NT2/D1 (cell line): ENCODE measurements around the gene ZNF629.

Experiments
- DNase-seq: peaks from one replicate; pipeline ENCODE4 v3.0.0-alpha.2; 2011; ENCODE audit warnings: low read depth, low spot score
- H3K27me3 ChIP-seq: 2 replicates; pipeline ENCODE4 v1.6.0; 2011; ENCODE audit warnings: mild to moderate bottlenecking; ENCODE audit not compliant: insufficient read length, insufficient read depth
- H3K36me3 ChIP-seq: 2 replicates; pipeline ENCODE4 v1.6.1; 2011; ENCODE audit warnings: mild to moderate bottlenecking, low read length, mixed read lengths; ENCODE audit not compliant: insufficient read depth, insufficient read length
- H3K4me1 ChIP-seq: 2 replicates; pipeline ENCODE4 v1.5.1; 2011; ENCODE audit not compliant: insufficient read depth, insufficient read length
- H3K4me3 ChIP-seq: 2 replicates; pipeline ENCODE4 v1.5.1; 2011; ENCODE audit warnings: low read depth; ENCODE audit not compliant: insufficient read length
- H3K9ac ChIP-seq: 2 replicates; pipeline ENCODE4 v1.6.0; 2011; ENCODE audit warnings: low read depth; ENCODE audit not compliant: insufficient read length
- H3K9me3 ChIP-seq: 2 replicates; pipeline ENCODE4 v1.5.1; 2011; ENCODE audit warnings: mild to moderate bottlenecking, low read length; ENCODE audit not compliant: insufficient read depth
- SUZ12 ChIP-seq: IDR thresholded peaks from 2 replicates; pipeline ENCODE4 v1.6.1; 2011; ENCODE audit not compliant: insufficient read length, insufficient read depth; ENCODE audit errors: extremely low read depth
- YY1 ChIP-seq: IDR thresholded peaks from 2 replicates; pipeline ENCODE4 v1.6.1; 2011; ENCODE audit not compliant: insufficient read length, insufficient read depth
- ZNF274 ChIP-seq: IDR thresholded peaks from 2 replicates; pipeline ENCODE4 v1.6.1; 2011; ENCODE audit warnings: mild to moderate bottlenecking, low read depth, low read length

The ZNF629 gene

DNA sequence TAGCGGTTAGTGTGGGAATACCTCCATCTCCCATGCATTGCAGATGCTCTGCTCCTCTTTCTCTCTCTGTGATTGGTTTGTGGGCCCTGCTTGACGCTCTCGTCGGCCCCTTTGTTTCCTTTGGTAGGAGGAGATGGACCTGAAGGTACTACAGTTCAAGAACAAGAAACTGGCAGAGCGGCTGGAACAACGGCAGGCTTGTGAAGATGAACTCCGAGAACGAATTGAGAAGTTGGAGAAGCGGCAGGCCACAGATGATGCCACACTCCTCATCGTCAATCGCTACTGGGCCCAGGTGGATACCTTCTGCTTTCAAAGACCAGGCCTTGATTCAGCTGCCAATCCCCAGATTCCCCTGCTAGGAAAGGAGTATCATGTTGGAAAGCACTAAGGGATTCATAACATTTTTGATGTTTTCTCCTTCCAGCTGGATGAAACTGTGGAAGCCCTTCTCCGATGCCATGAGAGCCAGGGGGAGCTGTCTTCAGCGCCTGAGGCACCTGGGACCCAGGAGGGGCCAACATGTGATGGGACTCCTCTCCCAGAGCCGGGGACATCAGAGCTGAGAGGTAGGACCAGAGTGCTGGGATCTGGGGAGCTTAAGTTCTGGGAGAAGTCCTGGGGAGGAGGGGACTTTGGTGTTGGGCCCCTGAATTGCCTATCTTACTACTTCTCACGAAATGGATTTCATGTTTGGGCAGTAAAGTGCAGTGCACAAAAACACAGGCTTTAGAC lies 23.8 kb downstream of the ZNF629 start:
- H3K4me1 ChIP-seq: peaks cover 10% of the 10 kb centered on the region
- H3K9me3 ChIP-seq: no peaks in the 10 kb centered on the region
- peak overlapping the region; percentile 94 for H3K9ac ChIP-seq
- H3K36me3 ChIP-seq: peaks cover 79% of the 10 kb centered on the region
- no peak for DNase-seq
- no peak for TF ChIP-seq SUZ12
- TF ChIP-seq ZNF274: no peak
- no peak for TF ChIP-seq YY1
- peak overlapping the region; percentile 95 for H3K4me3 ChIP-seq
- H3K27me3 ChIP-seq: no peaks in the 10 kb centered on the region

DNA sequence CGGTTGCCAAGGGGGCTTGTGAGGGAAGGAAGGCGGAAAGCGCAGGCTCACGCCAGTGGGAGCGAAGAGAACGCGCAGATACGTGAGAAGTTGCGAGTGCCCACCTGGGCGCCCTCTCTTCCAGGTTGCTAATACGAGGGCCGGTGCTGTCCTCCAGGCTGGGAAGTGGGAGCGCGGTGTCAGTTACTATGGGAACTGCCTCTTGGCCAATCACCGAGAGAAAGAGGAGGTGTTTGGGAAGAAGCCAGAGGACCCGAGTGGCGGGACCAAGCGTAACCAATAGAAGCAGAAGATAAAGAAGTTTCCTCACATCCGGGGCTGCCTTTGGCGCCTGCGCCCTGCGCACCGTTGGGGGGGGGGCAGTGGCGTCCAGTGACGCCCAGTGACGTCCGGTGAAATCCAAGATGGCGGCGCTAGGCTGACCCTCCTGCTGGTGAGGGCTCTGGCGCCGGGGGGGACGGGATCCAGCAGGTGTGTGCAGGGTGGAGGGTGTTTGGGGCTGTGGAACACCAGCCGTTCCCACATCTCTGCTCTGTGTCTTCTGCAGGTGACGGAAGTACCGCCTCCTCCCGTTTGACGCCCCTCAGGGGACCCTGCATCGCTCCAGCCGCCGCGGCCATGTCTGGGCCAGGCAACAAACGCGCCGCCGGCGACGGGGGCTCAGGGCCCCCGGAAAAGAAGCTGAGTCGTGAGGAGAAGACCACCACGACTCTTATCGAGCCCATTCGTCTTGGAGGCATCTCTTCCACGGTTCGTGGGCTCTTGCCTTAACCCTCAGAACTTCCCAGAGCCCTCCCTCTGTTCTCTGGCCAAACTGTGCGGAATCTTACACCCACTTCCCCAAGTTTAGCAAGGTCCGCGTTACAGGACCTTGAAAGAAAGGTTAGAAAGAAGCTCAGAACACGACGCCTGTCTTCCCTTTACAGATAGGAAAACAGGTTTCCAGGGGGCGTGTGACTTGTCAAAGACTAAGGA lies 24.8 kb downstream of the ZNF629 start, which contains the start of the genes CFAP119 and RNF40:
Gene CFAP119 (minus strand): TSS at position 135 of the 975 bp plus-strand sequence. CDS start 314 bp downstream, outside the sequence.
Gene RNF40 (plus strand): TSS at position 395 of the 975 bp plus-strand sequence. CDS start 224 bp downstream, at position 619.
- H3K4me3 ChIP-seq: peak within 1 kb of the TSS; percentile 95
- H3K27me3 ChIP-seq: no peaks in the 10 kb centered on the region
- peaks cover 10% of the 10 kb centered on the region for H3K4me1 ChIP-seq
- peak within 1 kb of the TSS; percentile 94 for H3K9ac ChIP-seq
- no peaks in the 10 kb centered on the region for H3K9me3 ChIP-seq
- peak; percentile 97 for DNase-seq
- H3K36me3 ChIP-seq: peaks cover 77% of the 10 kb centered on the region
- peak; percentile 91 for TF ChIP-seq YY1
- TF ChIP-seq ZNF274: no peak
- no peak for TF ChIP-seq SUZ12

DNA sequence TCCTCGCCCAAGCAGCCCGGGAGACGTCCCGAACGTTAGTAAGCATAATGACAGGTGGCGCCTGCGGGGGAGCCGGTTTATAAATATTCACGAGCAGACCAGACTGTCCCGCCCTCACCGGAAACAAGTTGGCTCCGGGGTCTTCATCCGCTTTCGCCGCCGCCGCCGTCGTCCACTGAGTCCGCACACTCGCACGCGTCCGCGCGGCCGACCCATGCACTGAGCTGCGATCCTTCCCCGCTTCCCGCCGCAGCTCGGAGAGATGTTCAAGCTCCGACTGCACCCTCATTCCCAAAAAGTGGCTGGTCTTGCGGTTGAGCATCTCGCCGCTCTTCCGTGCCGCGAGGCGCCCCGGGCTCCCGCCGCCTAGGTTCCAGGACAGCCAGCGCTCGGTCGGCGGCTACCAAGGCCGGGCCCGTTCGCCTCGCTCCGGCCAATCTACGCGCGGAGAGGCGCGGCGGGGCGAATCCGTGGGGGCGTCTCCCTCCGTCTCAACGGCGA lies 25.5 kb downstream of the ZNF629 start:
- DNase-seq: no peak
- Histone ChIP-seq H3K4me1 (peaks cover 10% of the 10 kb centered on the region), H3K27me3 (no peaks in the 10 kb centered on the region)

DNA sequence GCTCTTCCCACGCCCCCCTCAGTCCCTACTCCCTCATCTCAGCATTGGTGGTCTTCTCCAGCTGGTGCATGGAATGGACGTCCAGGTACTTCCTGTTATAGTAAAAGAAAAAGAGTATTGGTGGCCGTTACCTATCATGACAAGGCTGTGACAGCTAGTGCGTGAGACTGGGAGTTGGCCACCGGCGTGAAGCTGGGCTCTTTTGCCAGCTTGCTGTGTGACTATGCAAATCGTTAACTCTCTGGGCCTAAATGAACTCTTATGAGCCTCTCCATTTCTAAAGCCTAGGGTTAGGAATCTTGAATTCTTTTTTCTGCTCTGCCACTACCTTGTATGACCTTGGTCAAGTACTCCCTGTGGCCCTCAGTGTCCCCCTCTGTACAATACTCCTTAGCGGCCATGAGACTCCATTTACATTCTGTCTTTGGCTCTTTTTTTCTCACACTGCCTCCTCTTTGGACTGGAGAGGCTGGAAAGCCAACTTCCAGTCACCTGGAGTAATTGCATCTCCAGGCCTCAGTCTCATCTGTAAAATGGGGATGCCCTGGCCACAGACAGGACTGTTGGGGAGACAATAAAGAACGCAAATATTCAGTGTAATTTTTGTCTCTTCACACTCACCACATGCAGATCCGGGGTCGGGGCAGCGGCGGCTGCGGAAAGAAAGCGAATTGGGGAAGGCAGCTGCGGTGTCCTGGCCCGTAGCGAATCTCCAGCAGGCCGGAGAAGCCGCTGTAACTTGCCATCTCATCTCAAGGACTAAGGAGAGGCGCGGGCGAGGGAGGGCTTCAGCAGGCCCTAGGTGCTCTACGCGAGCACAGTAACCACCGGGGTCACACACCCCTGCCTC lies 26.2 kb downstream of the ZNF629 start:
- peak overlapping the region; percentile 95 for H3K4me3 ChIP-seq
- peaks cover 10% of the 10 kb centered on the region for H3K4me1 ChIP-seq
- no peak for DNase-seq
- H3K9me3 ChIP-seq: no peaks in the 10 kb centered on the region
- peak overlapping the region; percentile 92 for H3K9ac ChIP-seq
- H3K36me3 ChIP-seq: peaks cover 77% of the 10 kb centered on the region
- H3K27me3 ChIP-seq: no peaks in the 10 kb centered on the region
- TF ChIP-seq ZNF274: no peak
- TF ChIP-seq YY1: no peak
- TF ChIP-seq SUZ12: no peak

More for the DNA sequence above, 25.5 kb downstream of the ZNF629 start:
- H3K9ac ChIP-seq: peak overlapping the region; percentile 92
- H3K9me3 ChIP-seq: no peaks in the 10 kb centered on the region
- H3K4me3 ChIP-seq: peak overlapping the region; percentile 95
- H3K36me3 ChIP-seq: peaks cover 77% of the 10 kb centered on the region
- TF ChIP-seq YY1: no peak
- TF ChIP-seq ZNF274: no peak
- no peak for TF ChIP-seq SUZ12

DNA sequence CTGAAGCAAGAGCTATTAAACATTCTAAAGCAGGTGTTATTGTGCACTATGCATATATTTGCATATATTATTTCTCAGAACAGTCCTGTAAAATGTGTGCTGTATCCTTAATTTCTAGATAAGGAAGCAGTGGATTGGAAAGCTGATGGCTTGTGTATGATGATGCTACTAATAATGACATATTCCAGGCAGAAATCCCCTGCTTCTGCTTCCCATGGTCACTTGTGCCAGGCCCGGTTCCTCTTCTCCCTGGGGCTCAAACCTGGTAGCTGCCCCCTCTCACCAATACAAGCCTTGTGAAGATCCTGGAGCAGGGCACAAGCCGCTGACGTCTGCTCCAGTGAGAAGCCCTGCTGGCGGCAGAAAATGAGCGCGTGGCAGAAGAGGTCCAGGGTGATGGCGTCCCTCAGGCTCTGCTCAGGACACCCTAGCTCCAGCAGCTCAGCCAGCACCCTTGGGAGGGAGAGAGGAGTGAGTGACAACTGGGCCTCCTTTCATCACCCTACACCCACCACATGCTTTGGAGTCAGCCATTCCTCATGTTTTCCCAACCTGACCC lies 26.9 kb downstream of the ZNF629 start:
- H3K9ac ChIP-seq: no peak overlapping the region
- H3K4me3 ChIP-seq: no peak overlapping the region
- peaks cover 77% of the 10 kb centered on the region for H3K36me3 ChIP-seq
- no peak for TF ChIP-seq SUZ12
- no peak for TF ChIP-seq YY1
- no peak for TF ChIP-seq ZNF274
- no peaks in the 10 kb centered on the region for H3K27me3 ChIP-seq
- no peak for DNase-seq
- H3K4me1 ChIP-seq: peaks cover 10% of the 10 kb centered on the region
- no peaks in the 10 kb centered on the region for H3K9me3 ChIP-seq

DNA sequence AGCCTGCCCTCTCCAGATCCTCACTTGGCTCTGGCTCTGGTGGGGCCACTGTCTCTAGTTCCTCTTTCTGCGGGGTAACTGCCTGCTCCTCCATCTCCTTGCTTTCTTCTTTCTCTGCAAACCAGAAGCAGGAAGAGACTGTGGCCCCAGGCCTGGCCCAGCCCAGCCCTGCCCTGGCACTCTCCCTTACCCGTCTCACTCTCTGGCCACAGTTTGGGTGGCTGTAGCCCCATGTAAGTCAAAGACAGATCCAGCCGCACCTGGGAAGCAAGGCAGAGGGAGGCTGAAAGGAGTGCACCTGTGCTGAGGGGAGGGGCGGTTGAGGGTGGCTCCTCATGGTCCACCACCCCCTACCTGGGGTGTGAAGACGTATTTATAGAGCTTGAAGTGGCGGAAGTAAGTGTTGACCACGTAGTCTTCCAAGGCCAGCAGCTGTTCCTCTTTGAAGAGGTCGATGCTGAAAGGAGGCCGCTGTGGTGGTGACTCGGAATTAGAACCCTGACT lies 28.0 kb downstream of the ZNF629 start:
- H3K27me3 ChIP-seq: no peaks in the 10 kb centered on the region
- peaks cover 8% of the 10 kb centered on the region for H3K4me1 ChIP-seq
- no peak for TF ChIP-seq YY1
- no peak for TF ChIP-seq ZNF274
- TF ChIP-seq SUZ12: no peak
- DNase-seq: no peak
- H3K4me3 ChIP-seq: no peak overlapping the region
- H3K9ac ChIP-seq: no peak overlapping the region
- H3K9me3 ChIP-seq: no peaks in the 10 kb centered on the region
- H3K36me3 ChIP-seq: peaks cover 77% of the 10 kb centered on the region
